A673 (cell line): ENCODE measurements around the gene ANTKMT. TPM values are rescaled to one million over a fixed set of nuclear protein-coding genes. Genes with fewer than 3 reads are reported as not detected.

Experiments
- BruUV-seq: library from RNA; stranded (reverse); fragments of 400-500 nt; replicated peaks from 2 replicates; lab custom pipeline; 2021; lab: Mats Ljungman, UMichigan
- CTCF ChIA-PET: fragments of 300-600 bp; sonication (Branson Sonifier 250); formaldehyde crosslinking; loops from one replicate; lab custom pipeline; 2022; ENCODE audit warnings: antibody characterized with exemption; lab: Charles Lee
- POLR2A ChIA-PET: fragments of 300-600 bp; sonication (Branson Sonifier 250); formaldehyde crosslinking; loops from one replicate; lab custom pipeline; 2022; ENCODE audit warnings: antibody characterized with exemption; ENCODE audit not compliant: low non-redundant PET; lab: Charles Lee
- DNase-seq: peaks from one replicate; pipeline ENCODE4 v3.0.0-alpha.2; 2015; ENCODE audit warnings: low spot score
- H3K27ac ChIP-seq: fragments of 200-600 bp; sonication (generic); 2 replicates; pipeline ENCODE4 v1.5.1; 2016; ENCODE audit warnings: mixed run types, low read depth, mild to moderate bottlenecking, mixed read lengths, antibody characterized with exemption, low read length; ENCODE audit not compliant: poor library complexity, severe bottlenecking
- H3K27me3 ChIP-seq: fragments of 200-600 bp; sonication (generic); replicated peaks from 2 replicates; pipeline ENCODE4 v1.6.1; 2017; ENCODE audit warnings: mixed run types, low read depth, mild to moderate bottlenecking, mixed read lengths, antibody characterized with exemption, low read length; ENCODE audit not compliant: insufficient read depth, poor library complexity
- H3K36me3 ChIP-seq: fragments of 200-600 bp; sonication (generic); 2 replicates; pipeline ENCODE4 v1.6.1; 2016; ENCODE audit warnings: mixed run types, mild to moderate bottlenecking, mixed read lengths, antibody characterized with exemption, low read length; ENCODE audit not compliant: insufficient read depth, poor library complexity, severe bottlenecking
- H3K4me1 ChIP-seq: fragments of 200-600 bp; sonication (generic); 2 replicates; pipeline ENCODE4 v1.6.1; 2017; ENCODE audit warnings: mixed run types, mild to moderate bottlenecking, mixed read lengths, antibody characterized with exemption, low read length; ENCODE audit not compliant: insufficient read depth, poor library complexity, severe bottlenecking
- H3K4me3 ChIP-seq: fragments of 200-600 bp; sonication (generic); 2 replicates; pipeline ENCODE4 v1.5.1; 2016; ENCODE audit warnings: low read depth, mixed run types, mild to moderate bottlenecking, mixed read lengths, low read length; ENCODE audit not compliant: poor library complexity, severe bottlenecking
- H3K9me3 ChIP-seq: fragments of 200-600 bp; sonication (generic); 2 replicates; pipeline ENCODE4 v1.6.1; 2016; ENCODE audit warnings: mixed run types, low read depth, mild to moderate bottlenecking, mixed read lengths, antibody characterized with exemption, low read length; ENCODE audit not compliant: poor library complexity, severe bottlenecking
- EZH2 ChIP-seq: fragments of 200-600 bp; sonication (generic); IDR thresholded peaks from 2 replicates; pipeline ENCODE4 v1.6.1; 2017; ENCODE audit warnings: borderline replicate concordance, low read depth, mild to moderate bottlenecking, mixed read lengths, antibody characterized with exemption, low read length; ENCODE audit not compliant: poor library complexity, severe bottlenecking
- intact Hi-C: fragments of 100-400 bp; cut with micrococcal nuclease; formaldehyde crosslinking; loops from one replicate; pipeline ENCODE4 v1.10.0; 2022; ENCODE audit not compliant: unreplicated experiment
- total RNA-seq: library from RNA; stranded (reverse); gene quantifications from 2 replicates; pipeline ENCODE4 v1.2.3, GENCODE V29; 2021
- TF ChIP-seq, protein P1 (sequence below): fragments of 300-800, 200-600 bp; sonication (generic); conservative IDR thresholded peaks from 2 replicates; pipeline ENCODE4 v1.5.1; 2017; ENCODE audit warnings: low read depth, mild to moderate bottlenecking, antibody characterized with exemption, low read length, moderate library complexity, mixed read lengths

ANTKMT gene
- total RNA-seq, 1 experiment from 2014 or later: 21.2 TPM

DNA sequence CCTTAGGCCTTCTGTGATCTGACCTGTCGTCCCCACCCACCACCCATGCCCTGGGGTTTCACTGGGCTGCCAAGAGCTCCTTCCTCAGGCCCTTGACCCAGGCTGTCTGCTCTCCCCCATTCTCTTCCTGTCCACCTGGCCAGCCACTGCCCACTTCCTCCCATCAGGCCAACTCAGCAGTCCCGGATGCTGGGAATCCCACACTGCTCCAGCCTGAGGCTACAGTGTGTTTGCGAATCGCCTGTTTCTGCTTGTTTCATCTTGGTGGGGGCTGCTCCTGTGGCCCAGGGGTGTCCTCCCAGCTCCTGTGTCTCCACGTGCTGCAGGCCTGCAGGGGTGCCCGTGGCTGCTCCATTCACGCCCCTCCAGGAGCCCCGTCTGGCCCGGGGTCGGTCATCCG is 6.9 kb upstream of the ANTKMT start:
- Histone ChIP-seq H3K4me3 (no peak overlapping the region), H3K27me3 (peaks cover 34% of the 10 kb centered on the region), H3K4me1 (no peaks in the 10 kb centered on the region), H3K36me3 (no peaks in the 10 kb centered on the region), H3K9me3 (no peaks in the 10 kb centered on the region), H3K27ac (no peak overlapping the region)
- TF ChIP-seq, protein P1, sequence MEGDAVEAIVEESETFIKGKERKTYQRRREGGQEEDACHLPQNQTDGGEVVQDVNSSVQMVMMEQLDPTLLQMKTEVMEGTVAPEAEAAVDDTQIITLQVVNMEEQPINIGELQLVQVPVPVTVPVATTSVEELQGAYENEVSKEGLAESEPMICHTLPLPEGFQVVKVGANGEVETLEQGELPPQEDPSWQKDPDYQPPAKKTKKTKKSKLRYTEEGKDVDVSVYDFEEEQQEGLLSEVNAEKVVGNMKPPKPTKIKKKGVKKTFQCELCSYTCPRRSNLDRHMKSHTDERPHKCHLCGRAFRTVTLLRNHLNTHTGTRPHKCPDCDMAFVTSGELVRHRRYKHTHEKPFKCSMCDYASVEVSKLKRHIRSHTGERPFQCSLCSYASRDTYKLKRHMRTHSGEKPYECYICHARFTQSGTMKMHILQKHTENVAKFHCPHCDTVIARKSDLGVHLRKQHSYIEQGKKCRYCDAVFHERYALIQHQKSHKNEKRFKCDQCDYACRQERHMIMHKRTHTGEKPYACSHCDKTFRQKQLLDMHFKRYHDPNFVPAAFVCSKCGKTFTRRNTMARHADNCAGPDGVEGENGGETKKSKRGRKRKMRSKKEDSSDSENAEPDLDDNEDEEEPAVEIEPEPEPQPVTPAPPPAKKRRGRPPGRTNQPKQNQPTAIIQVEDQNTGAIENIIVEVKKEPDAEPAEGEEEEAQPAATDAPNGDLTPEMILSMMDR: no peak
- no peak for TF ChIP-seq EZH2
- DNase-seq: no peak
- ChIA-PET CTCF (no interaction called here), POLR2A (no interaction called here)
- intact Hi-C loops: loop anchor here (5.0 to 10.0 kb wide), 2 partner anchors 73 to 341 kb away; partner anchors contain the start of genes CHTF18 and RPUSD1
- no TSS peak for BruUV-seq

DNA sequence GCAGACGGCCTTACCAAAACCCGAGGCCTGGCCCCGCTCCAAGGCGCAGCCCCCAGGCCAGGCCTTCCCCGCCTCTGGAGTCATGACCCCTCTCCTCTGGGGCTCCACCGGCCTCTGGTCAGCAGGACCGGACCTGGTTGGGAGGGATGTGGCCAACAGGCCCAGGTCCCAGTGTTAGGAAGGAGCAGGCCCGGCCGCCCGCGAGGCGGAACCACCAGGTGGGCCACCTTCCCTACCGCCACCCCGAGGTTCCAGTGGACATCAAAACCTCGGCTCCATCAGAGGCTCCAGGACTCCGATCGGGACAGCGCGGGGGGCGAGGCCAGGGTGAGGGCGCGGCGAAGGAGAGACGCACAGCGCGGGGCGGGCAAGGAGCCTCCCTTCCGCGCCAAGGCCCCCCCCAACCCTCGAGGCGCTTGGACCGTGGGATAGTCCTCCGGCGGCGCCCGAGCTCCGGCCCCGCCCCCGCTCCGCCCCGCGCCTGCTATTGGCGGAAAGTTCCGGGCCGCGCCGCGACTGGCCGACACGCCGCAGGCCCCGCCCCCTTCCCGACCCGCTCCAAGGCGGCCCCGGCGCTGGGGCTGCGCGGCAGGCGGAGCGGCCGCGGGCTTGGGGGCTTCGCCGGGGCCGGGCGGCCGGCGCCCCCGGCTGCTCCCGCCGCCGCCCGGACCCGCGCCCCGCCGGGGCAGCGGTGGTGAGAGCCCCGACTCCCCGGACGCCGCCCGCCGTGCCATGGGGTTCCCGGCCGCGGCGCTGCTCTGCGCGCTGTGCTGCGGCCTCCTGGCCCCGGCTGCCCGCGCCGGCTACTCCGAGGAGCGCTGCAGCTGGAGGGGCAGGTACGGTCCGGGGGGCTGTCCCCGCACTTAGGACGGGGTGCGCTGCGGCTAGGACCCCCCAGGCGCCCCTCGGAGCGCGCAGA is 6.1 kb upstream of the ANTKMT start, which contains the start of gene METRN:
Gene METRN (plus strand): TSS at position 561 of the 919 bp plus-strand sequence. CDS start 172 bp downstream, at position 733.
- TF ChIP-seq, protein P1: no peak
- TF ChIP-seq EZH2: no peak
- H3K4me3 ChIP-seq: peak within 1 kb of the TSS; percentile 32
- CTCF ChIA-PET: no interaction called here
- BruUV-seq: no TSS peak
- POLR2A ChIA-PET: interaction anchor here (0.6 kb wide), 1 partner anchor 313 kb away, joined by 4 read pairs; the partner anchor contains the start of gene DECR2
- peak; percentile 92 for DNase-seq
- intact Hi-C loops: loop anchor here (5.0 to 10.0 kb wide), 2 partner anchors 72 to 340 kb away; partner anchors contain the start of genes CHTF18 and RPUSD1
- no peak within 1 kb of the TSS for H3K27ac ChIP-seq
- H3K4me1 ChIP-seq: peaks cover 2% of the 10 kb centered on the region
- H3K27me3 ChIP-seq: peaks cover 32% of the 10 kb centered on the region
- no peaks in the 10 kb centered on the region for H3K9me3 ChIP-seq
- no peaks in the 10 kb centered on the region for H3K36me3 ChIP-seq

DNA sequence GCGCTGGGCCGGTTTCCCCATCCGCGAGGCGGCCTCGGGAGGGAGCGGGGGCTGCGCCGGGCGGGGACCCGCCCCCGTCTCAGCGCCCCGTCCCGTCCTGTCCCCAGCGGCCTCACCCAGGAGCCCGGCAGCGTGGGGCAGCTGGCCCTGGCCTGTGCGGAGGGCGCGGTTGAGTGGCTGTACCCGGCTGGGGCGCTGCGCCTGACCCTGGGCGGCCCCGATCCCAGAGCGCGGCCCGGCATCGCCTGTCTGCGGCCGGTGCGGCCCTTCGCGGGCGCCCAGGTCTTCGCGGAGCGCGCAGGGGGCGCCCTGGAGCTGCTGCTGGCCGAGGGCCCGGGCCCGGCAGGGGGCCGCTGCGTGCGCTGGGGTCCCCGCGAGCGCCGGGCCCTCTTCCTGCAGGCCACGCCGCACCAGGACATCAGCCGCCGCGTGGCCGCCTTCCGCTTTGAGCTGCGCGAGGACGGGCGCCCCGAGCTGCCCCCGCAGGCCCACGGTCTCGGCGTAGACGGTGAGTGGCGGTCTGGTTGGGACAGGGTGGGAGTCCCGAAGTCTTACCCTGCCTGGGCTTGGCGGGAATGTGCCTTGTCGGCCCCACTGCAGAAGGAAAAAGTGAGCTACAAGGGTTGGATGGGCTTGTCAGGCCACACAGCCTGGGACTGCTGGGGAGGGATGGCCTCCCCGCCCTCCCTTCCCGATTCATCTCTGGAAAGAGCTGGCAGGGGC is 5.3 kb upstream of the ANTKMT start:
- ChIA-PET POLR2A (interaction anchor here (0.6 kb wide), 1 partner anchor 314 kb away, joined by 4 read pairs; the partner anchor contains the start of gene DECR2), CTCF (interaction anchor here (1.0 kb wide), 1 partner anchor 12 kb away, joined by 5 read pairs; no protein-coding TSS in a partner anchor)
- no peak for DNase-seq
- Histone ChIP-seq H3K4me1 (peaks cover 8% of the 10 kb centered on the region), H3K27me3 (peaks cover 31% of the 10 kb centered on the region), H3K9me3 (no peaks in the 10 kb centered on the region), H3K4me3 (peak overlapping the region; percentile 32), H3K27ac (no peak overlapping the region), H3K36me3 (no peaks in the 10 kb centered on the region)
- no TSS peak for BruUV-seq
- TF ChIP-seq, protein P1: no peak; the same call in 1 of the 2 replicates
- peak; percentile 74 for TF ChIP-seq EZH2
- intact Hi-C loops: loop anchor here (10.0 kb wide), 1 partner anchor 339 kb away; no protein-coding TSS in a partner anchor
